Embryonic facial prominence (tissue), 1 donor: ENCODE data around the gene KIF13A.
"Not testable (repeated sequence)": the region's sequence is repeated elsewhere in the genome, so short reads cannot be mapped to it uniquely, and the experiment has no call there.

Source experiments
- DNase-seq: peaks from one replicate; pipeline ENCODE4 v3.0.0-alpha.2; 2016; ENCODE audit errors: extremely low spot score

Gene KIF13A

GRCh38 chr6:17987447-17987696 lies at the start of gene KIF13A:
TSS of gene KIF13A (minus strand) at chr6:17987635. CDS start at chr6:17987463, 172 bp downstream.
- DNase-seq: no peak

GRCh38 chr6:18036781-18037180 lies 49.3 kb upstream of the KIF13A start:
- no peak for DNase-seq

- no peak for DNase-seq
Observed at GRCh38 chr6:18035330-18035854, 48.0 kb upstream of the KIF13A start.

GRCh38 chr6:18034798-18035202 lies 47.4 kb upstream of the KIF13A start:
- DNase-seq: no peak

- no peak for DNase-seq
Observed at GRCh38 chr6:18031680-18032256, 44.3 kb upstream of the KIF13A start.

GRCh38 chr6:18031189-18031588 lies 43.8 kb upstream of the KIF13A start:
- no peak for DNase-seq

GRCh38 chr6:18028332-18028731 lies 40.9 kb upstream of the KIF13A start:
- no peak for DNase-seq

- DNase-seq: no peak
Observed at GRCh38 chr6:18025596-18025995, 38.2 kb upstream of the KIF13A start.

- DNase-seq: no peak
Observed at GRCh38 chr6:18024876-18025275, 37.4 kb upstream of the KIF13A start.

GRCh38 chr6:18023891-18024290 lies 36.5 kb upstream of the KIF13A start:
- DNase-seq: no peak

- DNase-seq: peak; percentile 27
Observed at GRCh38 chr6:18022398-18023231, 35.2 kb upstream of the KIF13A start.

- DNase-seq: no peak
Observed at GRCh38 chr6:18021166-18021850, 33.9 kb upstream of the KIF13A start.

- not testable (repeated sequence) for DNase-seq
Observed at GRCh38 chr6:18020545-18020944, 33.1 kb upstream of the KIF13A start.

GRCh38 chr6:18019539-18020534 lies 32.4 kb upstream of the KIF13A start:
- no peak for DNase-seq

GRCh38 chr6:18019133-18019532 lies 31.7 kb upstream of the KIF13A start:
- not testable (repeated sequence) for DNase-seq

GRCh38 chr6:18016698-18017097 lies 29.3 kb upstream of the KIF13A start:
- no peak for DNase-seq

- no peak for DNase-seq
Observed at GRCh38 chr6:18016133-18016532, 28.7 kb upstream of the KIF13A start.

GRCh38 chr6:18011287-18011686 lies 23.9 kb upstream of the KIF13A start:
- no peak for DNase-seq

- not testable (repeated sequence) for DNase-seq
Observed at GRCh38 chr6:18010540-18010939, 23.1 kb upstream of the KIF13A start.

GRCh38 chr6:18004256-18004985 lies 17.0 kb upstream of the KIF13A start:
- no peak for DNase-seq

GRCh38 chr6:17999425-17999824 lies 12.0 kb upstream of the KIF13A start:
- no peak for DNase-seq
